Stimulated activated CD8-positive, alpha-beta memory T cell treated with anti-CD3 and anti-CD28 coated beads, Interleukin-7, amount 100 ng/mL, for 1 hour (primary cell): ENCODE measurements around the gene NGRN.

Source experiments
- DNase-seq, 2 donors: peaks; one replicate each; pipeline ENCODE4 v3.0.0-alpha.2; 2020; ENCODE audit warnings: low read depth in 2 of 2

NGRN gene

GRCh38 chr15:90318591-90318990 lies 53.1 kb downstream of the NGRN start:
- DNase-seq: no peak

DNA sequence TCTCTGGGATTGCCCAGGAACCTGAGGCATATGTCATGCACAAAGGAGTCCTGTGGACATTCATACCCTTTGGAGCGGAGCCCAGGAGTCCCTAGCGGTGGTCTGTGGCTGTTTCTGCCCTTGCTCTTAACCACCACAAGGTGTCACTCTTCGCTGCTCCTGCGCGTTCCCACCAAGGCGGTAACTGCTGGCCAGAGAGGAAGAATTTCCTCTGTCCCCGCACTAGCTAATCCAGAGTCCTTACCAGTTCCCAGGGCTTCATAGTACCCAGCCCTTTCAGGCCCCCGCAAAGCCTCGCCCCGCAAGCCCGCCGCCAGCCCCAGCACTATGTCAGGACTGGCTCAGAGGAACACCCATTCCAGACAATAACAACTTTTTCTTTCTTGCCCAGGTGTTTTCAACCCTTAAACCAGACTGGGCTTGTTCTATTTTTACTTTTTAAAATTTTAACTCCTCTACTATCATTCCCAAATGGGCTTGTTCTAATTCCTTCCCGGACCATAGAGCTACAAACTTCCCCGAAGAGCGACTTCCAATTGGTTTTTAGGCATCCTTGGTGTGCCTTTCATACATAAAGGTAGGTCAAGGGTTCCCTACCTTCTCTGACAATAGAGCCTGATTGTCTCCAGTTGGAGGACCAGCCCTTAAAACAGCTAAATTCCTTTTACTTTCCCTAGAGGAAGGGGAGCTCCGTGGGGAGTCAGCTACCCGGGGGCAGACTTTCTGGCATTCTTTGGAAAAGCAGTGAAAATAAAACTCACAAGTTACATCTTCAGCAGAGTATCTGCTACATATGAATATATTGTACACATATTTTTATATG lies 54.8 kb downstream of the NGRN start:
- DNase-seq: peak; percentile 23 to 31

GRCh38 chr15:90320885-90321278 lies 55.4 kb downstream of the NGRN start:
- no peak for DNase-seq
